HG03060 (cell line): ENCODE data around the gene MYBPH.

Experiments
- ATAC-seq: cut with Tn5 transposase; IDR thresholded peaks from one replicate; pipeline ENCODE4 v1.9.1; 2021; ENCODE audit warnings: low read depth, moderate number of reproducible peaks; ENCODE audit not compliant: unreplicated experiment

MYBPH gene

GRCh38 chr1:203131548-203132200, 44.0 kb downstream of the MYBPH start:
- no peak for ATAC-seq

GRCh38 chr1:203130358-203130985, 45.2 kb downstream of the MYBPH start:
- ATAC-seq: no peak

- ATAC-seq: no peak
Measured at GRCh38 chr1:203129501-203130231, 46.0 kb downstream of the MYBPH start.

GRCh38 chr1:203128716-203129500, 46.7 kb downstream of the MYBPH start:
- no peak for ATAC-seq

- ATAC-seq: no peak
Measured at GRCh38 chr1:203128431-203128715, 47.3 kb downstream of the MYBPH start.

GRCh38 chr1:203127666-203128430, 47.8 kb downstream of the MYBPH start, which contains the start of gene ADORA1:
TSS of gene ADORA1 (plus strand) at chr1:203127726. CDS start at chr1:203128842, 1,116 bp downstream.
- no peak for ATAC-seq

GRCh38 chr1:203126866-203127665, 48.6 kb downstream of the MYBPH start:
- ATAC-seq: no peak

GRCh38 chr1:203126151-203126865, 49.3 kb downstream of the MYBPH start:
- no peak for ATAC-seq

GRCh38 chr1:203124546-203125317, 50.9 kb downstream of the MYBPH start:
- ATAC-seq: no peak

- ATAC-seq: no peak
Measured at GRCh38 chr1:203124011-203124410, 51.6 kb downstream of the MYBPH start.

- no peak for ATAC-seq
Measured at GRCh38 chr1:203122159-203122558, 53.5 kb downstream of the MYBPH start.

GRCh38 chr1:203121186-203122015, 54.2 kb downstream of the MYBPH start:
- no peak for ATAC-seq

- no peak for ATAC-seq
Measured at GRCh38 chr1:203120325-203121153, 55.1 kb downstream of the MYBPH start.
